HL-60 (cell line): Measurements from ENCODE around the gene ATP11A.

ENCODE experiments used
- DNase-seq, 2 experiments: peaks; one replicate each; pipeline ENCODE4 v3.0.0-alpha.2; 2010 to 2020; ENCODE audit warnings: low read depth in 1 of 2, low spot score in 1 of 2
- H3K27ac ChIP-seq: fragments of 250-450 bp; sonication (Bioruptor Pico); replicated peaks from 2 replicates; pipeline ENCODE4 v1.5.1; 2020; ENCODE audit warnings: mild to moderate bottlenecking, moderate library complexity
- H3K27me3 ChIP-seq: fragments of 250-450 bp; sonication (Bioruptor Pico); 2 replicates; pipeline ENCODE4 v1.5.1; 2021; ENCODE audit warnings: mild to moderate bottlenecking, moderate library complexity; ENCODE audit not compliant: insufficient read depth, poor library complexity, severe bottlenecking
- H3K4me3 ChIP-seq: replicated peaks from 2 replicates; pipeline ENCODE4 v1.5.1; 2011; ENCODE audit warnings: mild to moderate bottlenecking, control low read depth, low read length; ENCODE audit not compliant: insufficient read depth
- GABPA ChIP-seq: IDR thresholded peaks from 2 replicates; pipeline ENCODE4 v1.6.1; 2012; ENCODE audit warnings: low read depth
- POLR2AphosphoS5 ChIP-seq: IDR thresholded peaks from 2 replicates; pipeline ENCODE4 v1.6.1; 2012; ENCODE audit warnings: low read depth
- SPI1 ChIP-seq: IDR thresholded peaks from 2 replicates; pipeline ENCODE4 v1.6.1; 2012; ENCODE audit warnings: low read depth, mild to moderate bottlenecking, borderline replicate concordance
- TF ChIP-seq, protein P1 (sequence below): IDR thresholded peaks from one replicate; pipeline ENCODE4 v1.5.1; 2011; ENCODE audit warnings: low read length, control low read depth, inconsistent platforms; ENCODE audit not compliant: insufficient read depth
- TF ChIP-seq, protein P2 (sequence below): IDR thresholded peaks from 2 replicates; pipeline ENCODE4 v1.6.1; 2012; ENCODE audit warnings: low read depth; ENCODE audit not compliant: insufficient replicate concordance

Gene ATP11A

DNA sequence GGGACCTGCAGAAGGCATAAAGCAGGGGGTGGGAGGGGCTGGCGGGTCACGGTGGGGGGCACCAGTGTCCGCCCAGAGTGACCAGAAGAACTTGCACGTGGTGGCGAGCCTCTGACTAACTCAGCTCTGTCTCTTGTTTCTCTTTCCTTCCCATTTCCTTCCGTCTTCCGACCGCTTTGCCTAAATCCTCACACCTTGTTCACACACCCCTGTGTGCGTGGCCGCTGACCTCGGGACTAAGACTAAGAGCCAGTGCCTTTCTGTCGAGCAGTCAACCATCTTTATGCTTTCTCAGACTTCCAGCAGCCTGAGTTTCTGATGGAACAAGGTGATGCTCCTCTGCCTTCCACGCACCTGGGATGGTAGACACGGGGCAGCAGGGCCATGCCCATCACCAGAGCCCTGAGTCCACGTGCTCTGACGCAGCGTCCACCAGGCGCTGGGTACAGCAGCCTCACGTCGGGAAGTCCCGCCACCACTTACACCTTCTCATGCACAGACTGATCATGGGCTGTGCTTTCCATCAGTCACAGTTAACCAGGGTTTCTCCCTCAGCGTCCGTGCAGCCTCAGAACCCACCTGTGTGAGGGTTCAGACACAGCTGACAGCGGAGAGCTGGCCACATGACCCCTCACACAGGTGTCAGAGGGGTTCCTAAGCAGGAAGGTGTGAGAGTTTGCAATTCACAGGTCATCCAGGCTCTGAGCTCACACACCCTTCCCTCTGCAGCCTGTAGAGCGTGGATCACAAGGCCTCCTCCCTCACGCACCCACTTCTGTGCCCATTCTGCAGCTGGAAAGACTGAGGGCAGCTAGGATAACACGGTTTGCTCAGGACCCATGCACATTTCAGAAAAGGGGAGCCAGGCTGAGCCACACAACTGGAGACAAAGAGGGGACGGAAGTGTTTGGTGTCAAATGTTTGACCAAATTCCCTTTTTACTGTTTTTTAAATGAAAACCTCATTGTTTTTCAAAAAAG is 188.4 kb downstream of the ATP11A start:
- no peak overlapping the region for H3K4me3 ChIP-seq
- H3K27ac ChIP-seq: no peak overlapping the region
- TF ChIP-seq SPI1 (no peak), POLR2AphosphoS5 (no peak), GABPA (no peak)
- TF ChIP-seq, protein P1, sequence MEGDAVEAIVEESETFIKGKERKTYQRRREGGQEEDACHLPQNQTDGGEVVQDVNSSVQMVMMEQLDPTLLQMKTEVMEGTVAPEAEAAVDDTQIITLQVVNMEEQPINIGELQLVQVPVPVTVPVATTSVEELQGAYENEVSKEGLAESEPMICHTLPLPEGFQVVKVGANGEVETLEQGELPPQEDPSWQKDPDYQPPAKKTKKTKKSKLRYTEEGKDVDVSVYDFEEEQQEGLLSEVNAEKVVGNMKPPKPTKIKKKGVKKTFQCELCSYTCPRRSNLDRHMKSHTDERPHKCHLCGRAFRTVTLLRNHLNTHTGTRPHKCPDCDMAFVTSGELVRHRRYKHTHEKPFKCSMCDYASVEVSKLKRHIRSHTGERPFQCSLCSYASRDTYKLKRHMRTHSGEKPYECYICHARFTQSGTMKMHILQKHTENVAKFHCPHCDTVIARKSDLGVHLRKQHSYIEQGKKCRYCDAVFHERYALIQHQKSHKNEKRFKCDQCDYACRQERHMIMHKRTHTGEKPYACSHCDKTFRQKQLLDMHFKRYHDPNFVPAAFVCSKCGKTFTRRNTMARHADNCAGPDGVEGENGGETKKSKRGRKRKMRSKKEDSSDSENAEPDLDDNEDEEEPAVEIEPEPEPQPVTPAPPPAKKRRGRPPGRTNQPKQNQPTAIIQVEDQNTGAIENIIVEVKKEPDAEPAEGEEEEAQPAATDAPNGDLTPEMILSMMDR: no peak
- TF ChIP-seq, protein P2, sequence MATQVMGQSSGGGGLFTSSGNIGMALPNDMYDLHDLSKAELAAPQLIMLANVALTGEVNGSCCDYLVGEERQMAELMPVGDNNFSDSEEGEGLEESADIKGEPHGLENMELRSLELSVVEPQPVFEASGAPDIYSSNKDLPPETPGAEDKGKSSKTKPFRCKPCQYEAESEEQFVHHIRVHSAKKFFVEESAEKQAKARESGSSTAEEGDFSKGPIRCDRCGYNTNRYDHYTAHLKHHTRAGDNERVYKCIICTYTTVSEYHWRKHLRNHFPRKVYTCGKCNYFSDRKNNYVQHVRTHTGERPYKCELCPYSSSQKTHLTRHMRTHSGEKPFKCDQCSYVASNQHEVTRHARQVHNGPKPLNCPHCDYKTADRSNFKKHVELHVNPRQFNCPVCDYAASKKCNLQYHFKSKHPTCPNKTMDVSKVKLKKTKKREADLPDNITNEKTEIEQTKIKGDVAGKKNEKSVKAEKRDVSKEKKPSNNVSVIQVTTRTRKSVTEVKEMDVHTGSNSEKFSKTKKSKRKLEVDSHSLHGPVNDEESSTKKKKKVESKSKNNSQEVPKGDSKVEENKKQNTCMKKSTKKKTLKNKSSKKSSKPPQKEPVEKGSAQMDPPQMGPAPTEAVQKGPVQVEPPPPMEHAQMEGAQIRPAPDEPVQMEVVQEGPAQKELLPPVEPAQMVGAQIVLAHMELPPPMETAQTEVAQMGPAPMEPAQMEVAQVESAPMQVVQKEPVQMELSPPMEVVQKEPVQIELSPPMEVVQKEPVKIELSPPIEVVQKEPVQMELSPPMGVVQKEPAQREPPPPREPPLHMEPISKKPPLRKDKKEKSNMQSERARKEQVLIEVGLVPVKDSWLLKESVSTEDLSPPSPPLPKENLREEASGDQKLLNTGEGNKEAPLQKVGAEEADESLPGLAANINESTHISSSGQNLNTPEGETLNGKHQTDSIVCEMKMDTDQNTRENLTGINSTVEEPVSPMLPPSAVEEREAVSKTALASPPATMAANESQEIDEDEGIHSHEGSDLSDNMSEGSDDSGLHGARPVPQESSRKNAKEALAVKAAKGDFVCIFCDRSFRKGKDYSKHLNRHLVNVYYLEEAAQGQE: no peak
- H3K27me3 ChIP-seq: no peaks in the 10 kb centered on the region
- no peak for DNase-seq

DNA sequence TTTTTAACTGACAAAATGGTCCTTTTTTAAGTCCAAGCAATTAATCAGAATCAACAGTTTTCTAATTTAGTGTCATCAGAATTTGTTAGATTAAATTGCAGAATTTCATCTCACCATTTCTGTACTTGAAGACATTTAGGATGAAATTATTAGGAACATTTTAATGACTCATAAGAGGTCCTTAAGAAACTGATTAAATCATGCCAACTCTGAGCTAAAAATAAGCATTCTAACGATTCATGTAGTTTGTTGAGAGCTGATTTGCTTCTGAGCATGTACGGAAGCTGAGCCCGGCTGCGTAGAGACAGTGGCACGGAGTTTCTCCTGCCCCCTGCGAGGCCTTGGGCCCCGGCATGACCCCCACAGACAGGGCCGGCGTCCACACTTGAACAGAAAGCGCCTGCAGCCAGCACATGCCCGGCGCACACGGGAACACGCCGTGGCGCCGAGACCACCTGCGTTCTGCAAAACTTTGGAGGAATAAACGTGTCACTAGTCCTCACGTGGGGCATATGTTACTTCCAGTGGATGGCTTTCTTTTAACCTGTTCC is 189.5 kb downstream of the ATP11A start:
- DNase-seq: no peak

GRCh38 chr13:112880221-112880641 is 190.4 kb downstream of the ATP11A start:
- Histone ChIP-seq H3K4me3 (no peak overlapping the region), H3K27me3 (no peaks in the 10 kb centered on the region), H3K27ac (no peak overlapping the region)
- no peak for DNase-seq
- TF ChIP-seq, protein P2: no peak
- TF ChIP-seq GABPA (no peak), POLR2AphosphoS5 (no peak), SPI1 (no peak)
- TF ChIP-seq, protein P1: no peak

More for the DNA sequence above, 189.5 kb downstream of the ATP11A start:
- Histone ChIP-seq H3K4me3 (no peak overlapping the region), H3K27ac (no peak overlapping the region), H3K27me3 (no peaks in the 10 kb centered on the region)
- no peak for TF ChIP-seq GABPA
- TF ChIP-seq SPI1: no peak
- TF ChIP-seq, protein P1: no peak
